ENCODE data around the gene WWOX.

The WWOX gene

GRCh38 chr16:79104567-79104966 lies 1005.1 kb downstream of the WWOX start:
- DNase-seq (ENCODE audit: low spot score), result no peak

- DNase-seq (ENCODE audit: low spot score), result no peak
These were observed 1007.8 kb downstream of the WWOX start for GRCh38 chr16:79107301-79107700.

- DNase-seq (ENCODE audit: low spot score), result no peak
These were observed 1010.3 kb downstream of the WWOX start for GRCh38 chr16:79109771-79110170.

- no peak for DNase-seq (ENCODE audit: low spot score)
These were observed 1010.8 kb downstream of the WWOX start for GRCh38 chr16:79110242-79110641.

- no peak for DNase-seq (ENCODE audit: low spot score)
These were observed 1011.5 kb downstream of the WWOX start for GRCh38 chr16:79110953-79111352.

GRCh38 chr16:79112462-79112861 lies 1013.0 kb downstream of the WWOX start:
- DNase-seq (ENCODE audit: low spot score), result no peak

GRCh38 chr16:79113826-79114225 lies 1014.4 kb downstream of the WWOX start:
- no peak for DNase-seq (ENCODE audit: low spot score)

GRCh38 chr16:79114759-79115158 lies 1015.3 kb downstream of the WWOX start:
- no peak for DNase-seq (ENCODE audit: low spot score)

GRCh38 chr16:79121906-79122305 lies 1022.5 kb downstream of the WWOX start:
- DNase-seq (ENCODE audit: low spot score), result no peak

GRCh38 chr16:79122343-79122742 lies 1022.9 kb downstream of the WWOX start:
- DNase-seq (ENCODE audit: low spot score), result no peak

- no peak for DNase-seq (ENCODE audit: low spot score)
These were observed 1024.7 kb downstream of the WWOX start for GRCh38 chr16:79124016-79124756.

- DNase-seq (ENCODE audit: low spot score), result no peak
These were observed 1028.3 kb downstream of the WWOX start for GRCh38 chr16:79127766-79128165.

- DNase-seq (ENCODE audit: low spot score), result no peak
These were observed 1029.3 kb downstream of the WWOX start for GRCh38 chr16:79128706-79129105.

- DNase-seq (ENCODE audit: low spot score), result no peak
These were observed 1031.2 kb downstream of the WWOX start for GRCh38 chr16:79130616-79131015.

- DNase-seq (ENCODE audit: low spot score), result no peak
These were observed 1032.0 kb downstream of the WWOX start for GRCh38 chr16:79131321-79132075.

- no peak for DNase-seq (ENCODE audit: low spot score)
These were observed 1033.2 kb downstream of the WWOX start for GRCh38 chr16:79132701-79133100.

GRCh38 chr16:79134300-79134699 lies 1034.8 kb downstream of the WWOX start:
- no peak for DNase-seq (ENCODE audit: low spot score)

GRCh38 chr16:79136955-79137354 lies 1037.5 kb downstream of the WWOX start:
- no peak for DNase-seq (ENCODE audit: low spot score)

GRCh38 chr16:79137426-79137939 lies 1038.0 kb downstream of the WWOX start:
- DNase-seq (ENCODE audit: low spot score), result no peak

GRCh38 chr16:79139799-79140198 lies 1040.3 kb downstream of the WWOX start:
- DNase-seq (ENCODE audit: low spot score), result no peak

- DNase-seq (ENCODE audit: low spot score), result no peak
These were observed 1043.6 kb downstream of the WWOX start for GRCh38 chr16:79143026-79143425.

- DNase-seq (ENCODE audit: low spot score), result no peak
These were observed 1050.7 kb downstream of the WWOX start for GRCh38 chr16:79150151-79150550.

- no peak for DNase-seq (ENCODE audit: low spot score)
These were observed 1051.3 kb downstream of the WWOX start for GRCh38 chr16:79150632-79151310.
